CD1c-positive myeloid dendritic cell (primary cell): ENCODE data around the gene IL1RAPL2.
"Not testable (repeated sequence)": the region's sequence is repeated elsewhere in the genome, so short reads cannot be mapped to it uniquely, and the experiment has no call there.

Source experiments
- DNase-seq: peaks from one replicate; pipeline ENCODE4 v3.0.0-alpha.2; 2016; ENCODE audit errors: extremely low spot score

The IL1RAPL2 gene

DNA sequence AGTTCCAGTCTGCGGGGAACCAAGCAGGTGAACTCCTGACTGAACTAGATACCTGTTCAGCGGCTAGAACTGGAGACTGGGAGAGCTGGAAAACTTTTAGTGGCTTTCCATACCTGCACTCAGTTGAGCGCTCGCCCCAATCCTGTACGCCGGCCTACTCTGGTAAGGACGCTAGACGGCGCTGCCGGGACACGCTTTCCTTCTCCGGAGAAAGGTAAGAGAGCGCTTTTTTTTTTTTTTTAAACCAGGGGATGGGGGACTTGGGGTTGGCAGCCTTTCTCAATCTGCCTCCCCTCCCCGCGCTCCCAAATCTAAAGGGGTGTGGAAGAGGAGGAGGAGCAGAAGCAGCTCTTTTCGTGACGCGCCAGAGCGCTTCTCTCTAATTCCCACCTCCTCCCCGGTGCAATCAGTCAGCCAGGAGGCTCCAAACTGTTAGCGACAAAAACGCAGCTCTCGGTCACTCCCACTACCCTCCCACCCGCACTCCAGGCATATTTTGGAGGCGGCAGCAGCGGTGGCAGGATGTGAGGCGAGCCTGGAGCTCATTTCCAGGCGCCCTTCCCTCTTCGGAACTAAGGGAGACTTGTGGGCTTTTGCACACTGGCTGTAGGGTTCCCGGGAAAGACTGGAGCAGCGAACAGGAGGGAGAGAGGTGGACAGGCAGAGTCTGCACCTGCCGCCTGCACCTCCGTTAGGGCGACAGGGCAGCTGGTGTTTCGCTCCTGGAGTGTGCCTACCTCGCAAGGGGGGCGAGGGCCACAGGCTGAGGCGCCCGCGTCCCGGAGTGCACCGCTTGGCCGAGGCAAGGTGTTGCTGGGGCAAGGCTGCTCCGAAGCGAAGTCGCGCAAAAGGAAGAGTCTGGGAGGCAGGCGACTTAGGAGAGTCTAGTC lies at the start of gene IL1RAPL2:
Gene IL1RAPL2 (plus strand): TSS at position 409 of the 890 bp plus-strand sequence.
- DNase-seq: no peak

DNA sequence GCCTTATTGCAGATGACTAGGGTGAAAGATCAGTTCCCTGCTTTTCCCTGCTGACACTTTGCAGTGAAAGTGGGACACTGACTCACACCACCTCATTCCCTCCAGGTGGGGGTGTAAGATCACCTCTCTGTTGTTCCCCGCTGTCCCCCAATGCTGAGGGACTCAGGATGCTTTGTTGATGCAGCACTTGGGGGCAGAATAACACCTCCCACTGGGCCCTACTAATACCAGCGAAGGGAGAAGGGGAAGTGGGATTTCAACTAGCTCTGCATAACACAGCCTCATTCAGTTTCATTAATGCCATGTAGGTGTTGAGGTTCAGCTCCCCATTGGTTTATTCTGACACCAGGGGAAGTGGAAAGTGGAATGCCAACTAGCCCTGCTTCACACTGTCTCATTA lies 43.6 kb upstream of the IL1RAPL2 start:
- DNase-seq: no peak

DNA sequence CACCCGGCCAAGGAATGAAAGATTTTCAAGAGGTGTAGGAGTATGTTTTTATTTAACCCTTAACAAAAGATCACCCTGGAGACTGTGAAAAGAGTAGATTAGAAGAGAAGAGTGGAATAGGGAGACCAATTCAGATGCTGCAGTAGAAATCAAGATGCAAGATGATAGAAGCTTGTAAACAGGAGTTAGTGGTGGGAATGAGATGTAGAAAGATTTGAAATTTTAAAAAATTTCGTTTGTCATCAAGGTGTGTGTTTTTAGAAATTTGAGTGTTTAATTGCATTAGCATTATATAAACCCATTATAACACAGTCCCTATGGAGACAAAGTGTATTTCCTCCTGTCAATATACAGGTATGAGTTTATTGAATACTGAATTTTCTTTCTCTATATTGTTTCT lies 42.1 kb upstream of the IL1RAPL2 start:
- no peak for DNase-seq

DNA sequence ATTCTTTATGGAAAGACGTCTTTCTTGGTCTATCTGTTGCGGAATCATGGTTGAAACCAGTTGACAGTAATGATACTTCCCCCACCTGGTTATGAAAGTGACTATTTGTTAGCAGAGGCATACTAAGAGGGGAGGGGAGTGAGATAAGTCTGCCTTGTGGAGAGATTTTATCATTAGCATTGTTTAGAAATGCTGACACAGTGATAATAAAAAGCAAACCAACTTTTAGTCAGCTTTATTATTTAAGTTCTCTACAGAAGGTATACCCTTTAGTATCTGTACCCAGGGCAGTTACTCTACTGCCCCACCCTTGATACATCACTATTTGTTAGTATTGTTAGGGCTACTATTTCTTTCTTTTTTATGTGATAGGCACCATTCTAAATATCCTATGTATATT lies 26.9 kb upstream of the IL1RAPL2 start:
- no peak for DNase-seq

DNA sequence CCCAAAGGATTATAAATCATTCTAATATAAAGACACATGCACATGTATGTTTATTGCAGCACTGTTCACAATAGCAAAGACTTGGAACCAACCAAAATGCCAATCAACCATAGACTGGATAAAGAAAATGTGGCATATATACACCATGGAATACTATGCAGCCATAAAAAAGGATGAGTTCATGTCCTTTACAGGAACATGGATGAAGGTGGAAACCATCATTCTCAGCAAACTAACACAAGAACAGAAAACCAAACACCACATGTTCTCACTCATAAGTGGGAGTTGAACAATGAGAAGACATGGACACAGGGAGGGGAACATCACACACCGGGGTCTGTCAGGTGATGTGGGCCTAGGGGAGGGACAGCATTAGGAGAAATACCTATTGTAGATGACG lies 23.6 kb upstream of the IL1RAPL2 start:
- not testable (repeated sequence) for DNase-seq

DNA sequence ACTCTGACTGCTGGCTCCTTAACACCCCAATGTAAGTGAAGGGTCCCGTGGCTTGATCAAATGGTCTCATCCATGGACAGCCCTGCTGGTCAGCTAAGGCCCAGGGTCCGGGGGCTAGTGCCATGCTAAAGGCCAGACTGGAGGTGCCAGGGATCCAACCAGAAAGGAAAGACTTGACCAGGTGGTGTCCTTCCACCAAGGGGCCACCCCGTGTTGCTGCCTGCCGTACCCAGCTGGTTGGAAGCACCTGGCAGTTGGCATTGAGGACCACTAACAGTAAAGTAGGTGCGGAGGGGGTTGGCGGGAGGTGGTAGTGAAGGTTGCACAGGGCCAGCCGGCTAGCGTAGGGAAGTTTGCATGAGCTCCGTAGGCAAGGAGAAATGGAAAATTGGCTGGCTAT lies 1.7 kb upstream of the IL1RAPL2 start:
- DNase-seq: no peak

DNA sequence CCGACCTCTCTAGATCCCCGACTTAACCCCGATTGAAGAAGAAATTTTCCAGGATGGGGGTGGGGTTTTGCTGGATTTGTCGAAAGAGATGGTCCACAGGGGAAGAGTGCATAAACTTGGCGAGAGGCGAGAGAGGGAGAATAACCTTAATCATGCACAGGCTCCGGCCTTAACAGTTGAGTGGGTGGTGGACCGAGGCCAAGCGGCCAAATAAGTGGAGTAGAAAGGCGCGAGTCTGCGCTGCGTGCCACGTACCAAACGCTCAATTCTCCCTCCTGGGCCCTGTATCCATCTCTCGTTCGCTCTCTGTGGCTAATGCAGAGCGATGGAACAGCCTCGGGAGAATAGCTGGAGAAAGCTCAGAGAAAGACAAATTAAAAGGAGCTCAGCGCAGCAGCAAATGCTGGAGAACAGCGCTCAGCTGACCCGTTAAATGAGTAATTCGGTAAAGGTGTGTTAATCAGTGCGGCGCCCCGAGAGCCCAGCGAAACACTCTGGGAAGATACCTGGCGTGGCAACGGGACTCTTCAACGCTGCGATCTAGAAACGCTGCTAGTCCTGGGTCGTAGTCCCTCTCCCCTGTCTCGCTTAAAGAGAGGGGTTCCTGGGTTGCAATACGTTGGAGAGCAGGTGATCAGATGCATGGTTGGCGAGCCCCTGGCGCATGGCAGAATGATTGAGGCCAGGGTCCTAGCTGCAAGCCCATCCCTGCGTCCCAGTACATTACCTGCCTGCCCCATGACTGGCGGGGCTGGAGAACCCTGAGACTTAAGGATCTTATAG lies 887 bp upstream of the IL1RAPL2 start:
- no peak for DNase-seq

DNA sequence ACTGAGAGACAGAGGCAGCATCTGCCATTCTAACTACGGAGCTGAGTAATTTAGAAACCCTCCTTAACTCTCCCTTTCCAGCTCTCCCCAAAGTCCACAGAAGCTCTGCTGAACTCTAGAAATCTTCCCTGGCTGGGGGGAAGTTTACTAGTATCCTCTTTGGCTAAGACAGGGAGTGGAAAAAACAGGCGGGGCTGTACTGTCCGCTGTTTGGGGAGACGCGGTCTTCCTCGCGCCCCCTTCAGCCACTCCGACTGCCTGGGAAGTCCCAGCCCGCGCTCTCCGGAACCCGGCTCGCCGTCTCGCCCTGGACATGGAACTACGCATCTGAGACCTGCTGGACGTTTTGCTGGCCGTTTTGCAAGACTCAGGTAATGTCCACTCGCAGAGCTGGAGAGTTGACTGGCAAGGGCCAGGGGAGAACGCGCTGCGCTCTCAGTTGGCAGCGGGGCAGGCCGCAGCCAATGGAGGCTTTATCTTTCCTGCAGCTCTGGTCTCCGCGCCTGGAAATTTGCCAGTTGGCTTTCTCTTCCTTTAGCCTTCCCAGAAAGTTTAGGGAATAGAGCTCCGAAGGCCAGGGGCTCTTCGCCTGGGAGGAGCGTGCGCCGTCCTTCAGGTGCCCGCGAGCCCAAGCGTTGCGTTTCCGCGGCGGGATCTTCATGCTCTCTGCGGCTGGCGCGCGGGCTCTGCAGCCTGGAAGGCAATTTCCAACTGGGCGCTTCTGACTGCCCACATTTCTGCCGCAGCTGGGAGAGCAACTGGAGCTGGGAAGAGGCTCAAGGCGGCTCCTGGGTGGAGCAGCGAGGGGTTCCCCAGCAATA lies 892 bp downstream of the IL1RAPL2 start:
- no peak for DNase-seq

DNA sequence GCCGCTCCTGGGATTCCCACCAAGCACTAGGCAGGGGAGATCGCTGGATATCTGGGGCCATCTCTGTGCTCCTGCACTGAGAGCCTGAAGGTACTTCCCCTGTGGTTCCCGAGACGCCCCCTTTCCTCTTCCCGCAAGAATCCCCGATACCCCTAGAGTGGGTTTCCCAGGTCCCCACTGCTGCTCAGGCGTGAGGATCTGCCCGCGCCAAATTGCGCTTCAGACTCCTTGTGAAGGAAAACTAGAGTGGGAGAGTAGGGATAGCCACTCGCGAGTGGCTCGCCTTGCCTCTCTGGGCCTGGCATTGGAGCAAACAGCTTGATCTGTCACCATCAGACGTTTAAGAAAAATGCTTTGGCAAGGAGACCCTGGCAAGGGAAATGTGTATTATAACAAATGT lies 1.5 kb downstream of the IL1RAPL2 start:
- no peak for DNase-seq

DNA sequence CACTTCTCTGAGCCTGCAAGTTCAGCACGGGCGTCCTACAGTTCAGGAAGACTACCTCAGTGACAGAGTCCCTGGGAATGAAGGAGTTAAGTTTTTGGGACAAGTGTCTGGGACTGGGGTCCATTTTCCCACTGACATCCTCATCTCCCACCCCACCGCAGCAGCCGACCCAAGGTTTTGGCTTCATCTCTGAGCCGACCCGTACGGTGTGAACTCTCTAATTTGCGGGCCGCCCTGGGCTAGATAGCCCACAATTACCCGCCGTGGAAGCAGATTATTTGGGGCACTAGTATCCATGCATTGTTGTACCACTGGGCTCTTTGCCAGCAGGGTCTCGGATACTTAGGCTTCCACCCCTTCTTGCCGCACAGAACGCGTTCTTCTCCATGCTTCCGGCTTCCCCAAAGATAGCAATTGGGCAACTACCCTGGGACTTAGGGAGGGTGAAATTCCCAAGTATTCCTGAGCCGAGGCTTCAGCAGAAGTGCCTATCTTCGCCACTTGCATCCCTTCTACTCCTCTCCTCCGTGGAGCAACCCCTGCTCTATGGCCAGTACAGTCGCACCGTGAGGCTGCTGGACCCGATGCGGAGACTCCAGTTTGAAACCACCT lies 2.4 kb downstream of the IL1RAPL2 start:
- no peak for DNase-seq

DNA sequence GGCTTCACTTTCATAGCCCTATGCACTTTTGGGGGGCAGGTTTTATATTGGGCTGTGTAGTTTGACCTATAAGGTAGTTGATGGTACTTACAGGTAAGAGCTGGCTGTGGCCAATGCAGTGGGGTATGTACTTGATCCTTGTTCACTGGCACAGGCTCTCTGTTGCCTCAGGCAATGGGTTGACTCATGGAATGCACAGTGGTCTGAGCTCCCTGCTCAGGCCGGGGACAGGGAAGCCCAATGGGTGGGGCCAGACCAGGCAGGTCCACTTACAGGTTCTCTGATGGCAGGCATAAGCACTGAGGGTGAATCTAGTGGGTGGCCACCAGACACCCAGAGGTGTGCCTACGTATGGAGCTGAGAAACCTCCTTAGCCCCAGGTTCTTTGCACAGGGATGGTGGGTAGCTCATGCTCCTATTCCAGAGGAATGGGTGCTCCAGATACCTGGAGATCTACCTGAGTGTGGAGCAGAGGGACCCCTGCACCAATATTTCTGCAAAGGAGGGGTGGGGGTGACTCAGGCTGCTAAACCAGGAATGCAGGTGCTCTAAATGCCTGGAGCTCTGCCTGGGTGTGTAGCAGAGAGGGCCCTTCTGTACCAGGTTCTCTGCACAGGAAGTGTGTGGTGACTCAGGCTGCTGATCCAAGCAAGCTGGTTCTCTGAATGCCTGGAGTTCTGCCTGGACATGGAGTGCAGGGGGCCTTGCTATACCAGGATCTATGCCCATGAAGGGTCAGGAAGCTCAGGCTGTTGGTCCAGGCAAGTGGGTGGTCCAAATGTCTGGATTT lies 52.3 kb downstream of the IL1RAPL2 start:
- DNase-seq: no peak

DNA sequence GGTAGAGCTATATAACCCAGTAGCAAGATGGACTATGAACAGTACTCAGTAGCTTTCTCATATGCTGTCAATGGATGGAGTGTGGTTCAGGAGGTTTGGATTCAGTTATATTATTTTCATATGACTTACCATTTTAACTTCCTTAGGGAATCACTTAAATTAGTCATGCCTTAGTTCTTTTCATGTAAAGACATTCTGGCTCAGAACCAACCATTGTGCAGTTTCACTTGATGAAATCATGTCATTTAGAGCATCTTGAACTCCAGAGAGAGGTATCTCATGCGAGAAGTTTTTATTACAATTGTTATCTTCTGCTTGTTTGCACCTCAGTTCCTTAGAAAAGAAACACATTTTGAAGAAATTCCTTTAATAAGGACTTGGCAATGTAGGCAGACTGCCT lies 55.8 kb downstream of the IL1RAPL2 start:
- DNase-seq: no peak

DNA sequence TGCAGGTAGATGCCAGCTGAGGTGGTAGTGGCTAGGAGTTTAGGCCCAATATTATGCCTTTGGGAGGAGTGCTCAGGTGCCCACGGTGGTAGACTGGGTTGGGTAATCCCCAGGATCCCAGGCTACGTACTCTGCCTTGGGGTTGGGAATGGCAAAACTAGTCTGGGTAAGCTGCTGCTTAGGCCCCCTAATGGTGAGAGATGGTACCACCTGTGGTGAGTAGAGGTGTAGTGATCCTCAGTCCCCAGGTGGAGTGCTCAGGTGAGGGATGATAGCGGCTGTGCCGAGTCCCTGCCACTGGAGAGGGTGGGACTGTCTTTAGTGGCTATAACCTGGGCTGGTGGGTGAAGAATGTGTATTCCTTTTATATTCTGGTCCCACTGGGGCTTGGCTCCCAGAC lies 75.2 kb downstream of the IL1RAPL2 start:
- DNase-seq: no peak

DNA sequence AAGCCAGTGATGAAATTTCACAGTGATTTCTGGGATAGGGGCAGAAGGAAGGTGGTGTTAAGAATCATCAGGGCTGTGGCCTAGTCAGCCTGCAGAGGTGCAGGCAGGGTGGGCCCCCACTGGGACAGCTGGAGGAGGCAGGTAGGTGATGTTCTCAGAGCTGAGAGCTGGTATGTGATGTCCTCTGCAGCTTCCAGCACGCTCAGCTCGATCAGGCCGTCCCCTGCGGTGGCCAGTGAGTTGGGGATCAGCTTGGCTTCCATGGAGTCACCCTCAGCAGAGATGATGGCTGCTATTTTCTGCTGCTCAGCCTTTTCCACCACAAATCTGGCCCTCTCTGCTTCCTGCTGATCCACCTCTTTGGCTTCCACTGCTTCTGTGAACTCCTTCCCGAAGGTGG lies 81.1 kb downstream of the IL1RAPL2 start:
- DNase-seq: no peak

DNA sequence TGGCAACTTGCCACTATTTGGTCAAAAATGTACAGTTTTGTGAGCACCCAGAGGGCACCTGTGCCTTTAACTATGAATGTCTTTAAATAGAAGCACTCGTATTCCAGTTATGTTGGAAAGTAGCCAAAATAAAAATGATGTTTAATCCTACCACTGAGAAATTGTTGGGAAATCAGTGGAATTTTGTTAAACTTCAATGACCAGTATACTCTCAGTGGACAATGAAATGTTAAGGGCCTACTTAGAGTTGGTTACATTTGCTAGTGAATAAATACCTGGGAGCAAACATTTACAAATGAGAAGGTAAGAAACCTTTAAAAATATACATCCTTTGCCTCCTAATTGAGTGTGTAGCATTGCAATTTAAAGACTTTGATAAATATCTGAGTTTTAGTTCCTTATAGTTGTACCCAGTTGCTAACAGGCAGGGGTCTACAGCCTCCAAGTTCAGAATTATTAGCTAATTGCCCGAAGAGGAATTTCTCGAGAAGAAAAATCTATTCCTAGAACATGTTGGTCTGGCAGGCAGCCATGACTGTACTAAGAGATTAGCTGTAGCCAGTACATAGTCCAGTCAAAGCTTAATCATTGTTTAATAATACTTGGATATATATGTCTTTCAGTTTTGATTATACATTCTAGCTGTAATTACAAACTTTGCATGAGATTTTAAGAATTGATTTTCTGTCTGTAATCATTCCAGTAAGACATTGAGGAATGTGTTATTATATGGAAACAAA lies 93.2 kb downstream of the IL1RAPL2 start:
- DNase-seq: no peak

DNA sequence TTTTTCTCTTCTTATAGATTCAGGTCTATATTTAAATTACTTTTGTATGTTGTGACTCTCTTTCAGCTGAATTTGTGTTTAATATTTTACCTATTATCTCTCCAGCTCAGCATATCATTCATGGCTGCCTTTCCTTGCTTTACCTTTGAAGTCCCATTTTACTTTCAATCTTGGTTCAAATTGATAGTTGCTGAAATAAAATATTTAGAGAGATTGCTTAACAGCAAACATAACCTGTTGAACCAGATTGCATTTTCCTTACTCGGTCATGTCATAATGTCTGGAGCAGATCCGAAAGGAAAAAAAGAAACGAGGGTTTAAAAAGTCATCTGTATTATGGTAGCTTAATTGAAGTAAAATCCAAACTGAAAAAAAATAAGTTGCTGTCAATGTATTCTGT lies 94.1 kb downstream of the IL1RAPL2 start:
- DNase-seq: no peak

DNA sequence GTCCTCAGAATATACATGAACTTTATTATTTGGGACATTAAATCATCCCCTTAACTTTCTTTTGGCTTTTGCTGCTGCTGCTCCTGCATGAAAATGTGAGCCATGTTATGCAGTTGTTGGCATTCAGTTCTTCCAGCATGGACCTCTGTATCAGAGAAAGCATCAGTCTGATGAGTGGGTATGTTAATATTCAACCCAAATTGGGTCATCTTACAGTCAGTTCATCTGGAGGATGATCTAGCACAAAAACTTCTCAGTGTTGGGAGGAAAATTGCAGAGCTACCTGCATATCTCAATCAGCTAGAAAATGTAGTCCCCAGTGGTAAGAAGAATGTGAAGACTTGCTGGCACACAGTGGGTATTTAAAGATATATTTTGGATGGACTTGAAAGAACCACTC lies 96.7 kb downstream of the IL1RAPL2 start:
- no peak for DNase-seq

DNA sequence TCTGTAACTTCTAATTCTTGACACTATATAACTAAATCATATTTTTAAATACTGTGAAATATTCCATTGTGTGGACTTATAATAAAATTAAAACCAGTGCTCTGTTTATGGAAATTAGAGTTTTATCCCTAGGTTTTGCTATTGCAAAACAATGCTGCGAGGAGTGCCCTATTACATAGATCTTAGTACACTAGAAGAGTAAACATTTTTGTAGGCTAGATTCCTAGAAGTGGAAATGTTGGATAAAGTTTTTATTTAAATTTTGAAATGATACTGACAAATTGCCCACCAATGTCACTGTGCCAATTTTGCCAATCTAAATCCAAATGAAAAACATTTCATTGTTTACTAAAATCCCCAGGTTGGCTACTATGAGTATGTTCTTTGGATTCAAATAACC lies 99.7 kb downstream of the IL1RAPL2 start:
- no peak for DNase-seq

DNA sequence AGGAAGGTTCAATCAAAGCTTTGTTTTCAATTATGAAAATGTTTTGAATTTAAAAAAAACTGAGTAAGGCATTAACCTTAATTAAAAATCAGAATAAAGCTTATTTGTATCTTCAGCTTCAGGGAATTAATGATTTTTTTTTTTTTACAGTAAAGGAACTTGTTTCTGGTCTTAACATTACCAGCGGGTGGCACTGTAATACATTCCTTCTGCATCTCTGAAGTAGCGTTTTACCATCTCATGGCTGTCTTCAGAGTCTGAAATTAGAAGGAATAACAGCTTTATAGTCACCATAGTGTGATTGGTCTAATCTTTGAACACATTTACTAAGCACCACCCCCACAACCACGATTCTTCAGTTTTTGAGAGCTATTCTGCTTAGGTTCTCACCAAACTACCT lies 102.6 kb downstream of the IL1RAPL2 start:
- DNase-seq: no peak

DNA sequence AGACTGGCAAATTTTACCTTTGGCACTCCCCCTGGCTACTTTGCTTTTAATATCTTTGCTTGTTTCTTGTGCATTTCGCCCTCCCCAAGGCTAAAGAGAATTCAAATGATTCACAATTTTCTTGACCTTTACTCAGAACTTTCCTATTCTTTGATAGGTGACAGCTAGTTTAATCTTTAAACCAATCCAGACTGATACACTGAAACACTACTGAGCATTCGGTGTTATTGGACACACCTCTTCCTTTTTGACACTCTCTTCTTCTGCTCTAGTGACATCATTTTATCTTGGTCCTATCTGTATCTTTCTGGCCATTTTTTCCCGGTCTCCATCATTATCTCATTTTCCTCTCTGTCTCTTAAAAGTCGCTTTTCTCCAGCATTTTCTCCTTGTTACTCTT lies 103.1 kb downstream of the IL1RAPL2 start:
- DNase-seq: no peak
